ENCODE measurements around the gene TACR1.

- TF ChIP-seq STAT5B (CRISPR knock-in tag; IDR thresholded peaks at IDR 0.05): no peak
- no peak for TF ChIP-seq MAFK (conservative IDR thresholded peaks at IDR 0.05 in 1 of 2, IDR thresholded peaks at IDR 0.05 in 1 of 2; ENCODE audit: low read length in 2 of 2)
- TF ChIP-seq, protein P1, sequence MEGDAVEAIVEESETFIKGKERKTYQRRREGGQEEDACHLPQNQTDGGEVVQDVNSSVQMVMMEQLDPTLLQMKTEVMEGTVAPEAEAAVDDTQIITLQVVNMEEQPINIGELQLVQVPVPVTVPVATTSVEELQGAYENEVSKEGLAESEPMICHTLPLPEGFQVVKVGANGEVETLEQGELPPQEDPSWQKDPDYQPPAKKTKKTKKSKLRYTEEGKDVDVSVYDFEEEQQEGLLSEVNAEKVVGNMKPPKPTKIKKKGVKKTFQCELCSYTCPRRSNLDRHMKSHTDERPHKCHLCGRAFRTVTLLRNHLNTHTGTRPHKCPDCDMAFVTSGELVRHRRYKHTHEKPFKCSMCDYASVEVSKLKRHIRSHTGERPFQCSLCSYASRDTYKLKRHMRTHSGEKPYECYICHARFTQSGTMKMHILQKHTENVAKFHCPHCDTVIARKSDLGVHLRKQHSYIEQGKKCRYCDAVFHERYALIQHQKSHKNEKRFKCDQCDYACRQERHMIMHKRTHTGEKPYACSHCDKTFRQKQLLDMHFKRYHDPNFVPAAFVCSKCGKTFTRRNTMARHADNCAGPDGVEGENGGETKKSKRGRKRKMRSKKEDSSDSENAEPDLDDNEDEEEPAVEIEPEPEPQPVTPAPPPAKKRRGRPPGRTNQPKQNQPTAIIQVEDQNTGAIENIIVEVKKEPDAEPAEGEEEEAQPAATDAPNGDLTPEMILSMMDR (CRISPR knock-in tag; IDR thresholded peaks at IDR 0.05): no peak
Observed at GRCh38 chr2:75021672-75022071, 177.6 kb downstream of the TACR1 start.
